Mucosa of descending colon (tissue), 3 donors: ENCODE results near the gene NME3. TPM values are rescaled to one million over a fixed set of nuclear protein-coding genes. Genes with fewer than 3 reads are reported as not detected.

Source experiments
- ATAC-seq: fragments of 200-7000 bp; cut with Tn5 transposase; one replicate; pipeline ENCODE4 v1.9.1; 2020; ENCODE audit warnings: mild to moderate bottlenecking, moderate library complexity
- DNase-seq, 3 donors: peaks; one replicate each; pipeline ENCODE4 v3.0.0-alpha.2; 2020
- H3K36me3 ChIP-seq: fragments of 200-600 bp; one replicate; pipeline ENCODE4 v1.8.0; 2021; ENCODE audit warnings: low read depth, mild to moderate bottlenecking
- H3K4me1 ChIP-seq: fragments of 200-600 bp; one replicate; pipeline ENCODE4 v1.8.0; 2021; ENCODE audit warnings: low read depth, mild to moderate bottlenecking
- H3K4me3 ChIP-seq: fragments of 200-600 bp; one replicate; pipeline ENCODE4 v1.8.0; 2021; ENCODE audit warnings: mild to moderate bottlenecking
- H3K9me3 ChIP-seq: fragments of 200-600 bp; one replicate; pipeline ENCODE4 v1.8.0; 2021; ENCODE audit warnings: mild to moderate bottlenecking
- CTCF ChIP-seq: fragments of 200-600 bp; IDR thresholded peaks from one replicate; pipeline ENCODE4 v1.8.0; 2022; ENCODE audit warnings: antibody characterized with exemption, mild to moderate bottlenecking
- intact Hi-C, 2 donors: fragments of 100-400 bp; cut with DNase I in 1 of 2; cut with micrococcal nuclease in 1 of 2; formaldehyde crosslinking; loops; one replicate each; pipeline versions ENCODE4 v1.11.0 to v1.11.1; 2022; cut with DNase I, micrococcal nuclease
- total RNA-seq, 3 donors: library from RNA; stranded (reverse); fragmentation: NEBNext Ultra II Directional in 2 of 3; extraction: Animal tissue kit (Norgen Biotek cat#: 25700) in 2 of 3; gene quantifications; one replicate each; pipeline versions ENCODE4 v1.2.1 to v1.2.4, GENCODE V29; 2021 to 2023
- donor health status: DM: no; HTN: no; CAD: no; lungs with moderate emphysema.
- donor health status: DM: no; HTN: no; CAD: no.
- donor health status: DM: no; HTN: yes; CAD: no.

Gene NME3
- total RNA-seq, 3 donors from 2014 or later: 49.1 to 66.0 (median 56.0) TPM

- Histone ChIP-seq H3K4me1 (peaks cover 17% of the 10 kb centered on the region), H3K9me3 (no peaks in the 10 kb centered on the region), H3K36me3 (peaks cover 9% of the 10 kb centered on the region), H3K4me3 (peak overlapping the region; percentile 69)
- intact Hi-C loops: no loop called here
- peak in 1 of 3 donors; percentile 36 for DNase-seq
- ATAC-seq: no peak
- no peak for TF ChIP-seq CTCF
Measured at GRCh38 chr16:1781254-1781653, 9.9 kb upstream of the NME3 start.

- peak in 1 of 3 donors; percentile 14 for DNase-seq
- ATAC-seq: no peak
- intact Hi-C loops: no loop called here
- H3K36me3 ChIP-seq: peaks cover 9% of the 10 kb centered on the region
- no peak for TF ChIP-seq CTCF
- H3K4me3 ChIP-seq: no peak overlapping the region
- no peaks in the 10 kb centered on the region for H3K9me3 ChIP-seq
- H3K4me1 ChIP-seq: peaks cover 17% of the 10 kb centered on the region
Measured at GRCh38 chr16:1780677-1781072, 9.3 kb upstream of the NME3 start.

GRCh38 chr16:1779741-1780676 lies 8.7 kb upstream of the NME3 start:
- TF ChIP-seq CTCF: no peak
- intact Hi-C loops: no loop called here
- Histone ChIP-seq H3K36me3 (peaks cover 9% of the 10 kb centered on the region), H3K9me3 (no peaks in the 10 kb centered on the region), H3K4me3 (no peak overlapping the region), H3K4me1 (peaks cover 18% of the 10 kb centered on the region)
- DNase-seq (peak in 1 of 3 donors; percentile 33), ATAC-seq (no peak)

- ATAC-seq: no peak
- peaks cover 25% of the 10 kb centered on the region for H3K4me1 ChIP-seq
- H3K9me3 ChIP-seq: no peaks in the 10 kb centered on the region
Measured at GRCh38 chr16:1779234-1779701, 7.9 kb upstream of the NME3 start.

More at GRCh38 chr16:1779234-1779701, 7.9 kb upstream of the NME3 start:
- Histone ChIP-seq H3K36me3 (peaks cover 9% of the 10 kb centered on the region), H3K4me3 (no peak overlapping the region)
- no peak for DNase-seq
- intact Hi-C loops: no loop called here
- no peak for TF ChIP-seq CTCF
